Measurements from ENCODE around the gene EPB42.
A peak's percentile ranks its signal among the peaks of the same experiment; 100 is the strongest.
"Not testable (repeated sequence)": the region's sequence is repeated elsewhere in the genome, so short reads cannot be mapped to it uniquely, and the experiment has no call there.

EPB42 gene

GRCh38 chr15:43213466-43213865, 7.4 kb downstream of the EPB42 start:
- DNase-seq (ENCODE audit: low read depth in 4 of 4, low spot score in 1 of 4): no peak

GRCh38 chr15:43212951-43213350, 7.9 kb downstream of the EPB42 start:
- DNase-seq (ENCODE audit: low read depth in 4 of 4, low spot score in 1 of 4): no peak

- DNase-seq (ENCODE audit: low read depth in 4 of 4, low spot score in 1 of 4): no peak
Measured at GRCh38 chr15:43212299-43212698, 8.5 kb downstream of the EPB42 start.

GRCh38 chr15:43211224-43211735, 9.5 kb downstream of the EPB42 start:
- no peak for DNase-seq (ENCODE audit: low read depth in 4 of 4, low spot score in 1 of 4)

GRCh38 chr15:43210807-43211206, 10.0 kb downstream of the EPB42 start:
- no peak for DNase-seq (ENCODE audit: low read depth in 4 of 4, low spot score in 1 of 4)

GRCh38 chr15:43210172-43210745, 10.6 kb downstream of the EPB42 start:
- DNase-seq (ENCODE audit: low read depth in 4 of 4, low spot score in 1 of 4): no peak

GRCh38 chr15:43209059-43209824, 11.6 kb downstream of the EPB42 start:
- no peak for DNase-seq (ENCODE audit: low read depth in 4 of 4, low spot score in 1 of 4)

- DNase-seq (ENCODE audit: low read depth in 4 of 4, low spot score in 1 of 4): no peak
Measured at GRCh38 chr15:43208052-43209002, 12.5 kb downstream of the EPB42 start.

- no peak for DNase-seq (ENCODE audit: low read depth in 4 of 4, low spot score in 1 of 4)
Measured at GRCh38 chr15:43207024-43207423, 13.8 kb downstream of the EPB42 start.

GRCh38 chr15:43206054-43206453, 14.8 kb downstream of the EPB42 start:
- DNase-seq (ENCODE audit: low read depth in 4 of 4, low spot score in 1 of 4): no peak

- peak in 3 of 4 experiments; percentile 9 to 28 (median 10) for DNase-seq (ENCODE audit: low read depth in 4 of 4, low spot score in 1 of 4)
Measured at GRCh38 chr15:43204016-43204901, 16.6 kb downstream of the EPB42 start.

- no peak for DNase-seq (ENCODE audit: low read depth in 4 of 4, low spot score in 1 of 4)
Measured at GRCh38 chr15:43199945-43200488, 20.8 kb downstream of the EPB42 start.

GRCh38 chr15:43198992-43199391, 21.8 kb downstream of the EPB42 start:
- no peak for DNase-seq (ENCODE audit: low read depth in 4 of 4, low spot score in 1 of 4)

- not testable (repeated sequence) for DNase-seq (ENCODE audit: low read depth in 4 of 4, low spot score in 1 of 4)
Measured at GRCh38 chr15:43198556-43198955, 22.3 kb downstream of the EPB42 start.

- not testable (repeated sequence) for DNase-seq (ENCODE audit: low read depth in 4 of 4, low spot score in 1 of 4)
Measured at GRCh38 chr15:43197773-43198172, 23.0 kb downstream of the EPB42 start.

- DNase-seq (ENCODE audit: low read depth in 4 of 4, low spot score in 1 of 4): no peak
Measured at GRCh38 chr15:43196760-43197548, 23.9 kb downstream of the EPB42 start.

- no peak for DNase-seq (ENCODE audit: low read depth in 4 of 4, low spot score in 1 of 4)
Measured at GRCh38 chr15:43194795-43195194, 26.0 kb downstream of the EPB42 start.

- no peak for DNase-seq (ENCODE audit: low read depth in 4 of 4, low spot score in 1 of 4)
Measured at GRCh38 chr15:43193710-43194109, 27.1 kb downstream of the EPB42 start.

- DNase-seq (ENCODE audit: low read depth in 4 of 4, low spot score in 1 of 4): no peak
Measured at GRCh38 chr15:43190178-43190577, 30.6 kb downstream of the EPB42 start.
